SIG-M5 (cell line): ENCODE data around the gene FOXRED1.

ENCODE experiments used
- DNase-seq: peaks from one replicate; lab custom pipeline; 2025; lab: John Stamatoyannopoulos, UW

Gene FOXRED1

GRCh38 chr11:126311401-126312291 lies 42.7 kb downstream of the FOXRED1 start:
- DNase-seq = peak; percentile 72

- DNase-seq = no peak
Observed at GRCh38 chr11:126312961-126313360, 44.0 kb downstream of the FOXRED1 start.

- no peak for DNase-seq
Observed at GRCh38 chr11:126313826-126314225, 44.9 kb downstream of the FOXRED1 start.

GRCh38 chr11:126317432-126317755 lies 48.4 kb downstream of the FOXRED1 start:
- DNase-seq = no peak

- no peak for DNase-seq
Observed at GRCh38 chr11:126317756-126318573, 49.0 kb downstream of the FOXRED1 start.

- peak; percentile 81 for DNase-seq
Observed at GRCh38 chr11:126318574-126319373, 49.8 kb downstream of the FOXRED1 start.

- no peak for DNase-seq
Observed at GRCh38 chr11:126319374-126319740, 50.4 kb downstream of the FOXRED1 start.

GRCh38 chr11:126322996-126323395 lies 54.0 kb downstream of the FOXRED1 start:
- DNase-seq = no peak

GRCh38 chr11:126327281-126328000 lies 58.5 kb downstream of the FOXRED1 start:
- no peak for DNase-seq
